Inferior parietal cortex (tissue), 1 donor: ENCODE data around the gene CSNK2A1.

Experiments used
- DNase-seq: peaks from one replicate; pipeline ENCODE4 v3.0.0-alpha.2; 2016; ENCODE audit errors: extremely low spot score

CSNK2A1 gene

DNA sequence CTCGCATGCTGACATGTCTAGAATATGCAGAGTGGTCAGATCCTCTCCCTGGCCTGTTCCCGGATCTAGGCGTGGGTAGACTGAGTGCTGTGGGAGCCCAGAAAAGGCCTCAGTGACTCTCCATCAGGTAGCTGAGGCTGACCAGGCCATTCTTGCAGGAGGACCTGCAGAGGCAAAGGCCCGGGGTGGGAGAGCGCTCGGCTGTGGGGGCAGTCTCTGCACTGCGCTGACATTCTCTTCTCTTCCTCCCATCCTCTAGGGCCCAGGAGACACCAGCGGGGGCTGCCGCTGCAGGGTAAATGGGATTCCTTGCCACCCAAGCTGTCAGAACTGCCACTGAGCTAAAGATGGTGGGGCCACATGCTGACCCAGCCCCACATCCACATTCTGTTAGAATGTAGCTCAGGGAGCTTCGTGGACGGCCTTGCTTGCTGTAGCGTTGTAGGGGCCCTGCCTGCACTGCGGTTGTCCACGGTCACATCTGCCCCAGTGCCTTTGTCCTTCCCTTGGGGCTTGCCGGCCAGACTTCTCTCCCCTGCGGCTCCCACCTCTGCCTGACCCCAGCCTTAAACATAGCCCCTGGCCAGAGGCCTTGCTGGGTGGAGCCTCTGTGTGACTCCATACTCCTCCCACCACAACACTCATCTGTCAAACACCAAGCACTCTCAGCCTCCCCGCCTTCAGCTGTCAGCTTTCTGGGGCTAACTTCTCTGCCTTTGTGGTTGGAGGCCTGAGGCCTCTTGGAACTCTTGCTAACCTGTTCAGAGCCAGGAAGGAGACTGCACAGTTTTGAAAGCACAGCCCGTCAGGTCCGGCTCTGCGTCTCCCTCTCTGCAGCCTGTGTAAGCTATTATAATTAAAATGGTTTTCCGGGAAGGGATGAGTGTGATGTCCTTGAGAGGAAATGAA, 113.2 kb downstream of the CSNK2A1 start:
- no peak for DNase-seq

- DNase-seq, result no peak
Observed at GRCh38 chr20:428658-429200, 114.9 kb downstream of the CSNK2A1 start.

DNA sequence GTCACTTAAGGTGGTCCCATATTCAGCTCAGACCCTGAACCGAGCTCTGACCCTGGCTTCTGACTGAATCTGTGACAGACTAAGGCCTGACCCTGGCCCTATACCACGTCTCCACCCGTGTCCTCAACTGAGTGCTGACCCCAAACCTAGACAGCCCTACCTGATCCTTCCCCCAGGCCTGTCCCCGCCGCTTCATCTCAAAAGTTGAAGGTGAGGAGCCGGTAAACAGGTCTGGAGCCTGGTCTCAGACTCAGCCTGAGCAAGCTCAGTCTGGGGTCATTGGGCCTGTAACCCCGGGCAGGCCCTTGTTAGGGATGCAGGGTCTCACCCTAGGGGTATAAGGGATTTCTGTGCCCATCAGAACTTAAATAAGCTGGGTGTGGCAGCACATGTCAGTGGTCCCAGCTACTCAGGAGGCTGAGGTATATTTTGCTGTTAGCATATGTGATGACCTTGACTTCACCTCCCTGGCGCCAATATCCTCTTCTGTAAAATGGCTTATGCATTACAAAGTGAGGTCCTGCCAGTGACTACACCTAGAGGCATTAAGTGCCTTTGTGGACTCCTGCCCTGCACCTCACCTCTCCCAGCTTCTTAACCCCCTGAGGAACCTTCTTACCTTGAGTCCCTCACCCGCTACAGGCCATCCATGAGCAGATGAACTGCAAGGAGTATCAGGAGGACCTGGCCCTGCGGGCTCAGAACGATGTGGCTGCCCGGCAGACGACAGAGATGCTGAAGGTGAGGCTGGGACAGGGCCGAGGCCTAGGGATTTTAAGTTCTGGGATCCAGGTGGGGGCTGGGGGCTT, 115.5 kb downstream of the CSNK2A1 start:
- no peak for DNase-seq

DNA sequence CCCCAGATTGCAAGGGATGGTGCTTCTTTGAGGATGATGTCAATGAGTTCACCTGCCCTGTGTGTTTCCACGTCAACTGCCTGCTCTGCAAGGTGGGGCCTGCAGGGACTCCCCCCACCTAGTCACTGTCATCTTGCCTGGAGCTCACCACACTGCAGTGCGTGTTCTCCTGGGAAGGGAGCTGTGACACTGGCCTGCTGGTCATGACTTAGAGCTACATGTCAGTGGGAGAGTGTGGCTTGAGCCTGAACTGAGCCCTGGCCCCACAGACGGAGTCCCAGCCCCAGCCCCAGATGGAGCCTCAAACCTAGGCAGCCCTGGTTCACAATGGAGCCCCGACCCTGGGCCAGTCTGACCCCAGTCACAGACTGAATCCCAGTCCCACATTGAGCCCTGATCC, 116.2 kb downstream of the CSNK2A1 start:
- no peak for DNase-seq

GRCh38 chr20:426566-426965, 117.0 kb downstream of the CSNK2A1 start:
- DNase-seq, result no peak
